HEK293 (cell line): ENCODE measurements around the gene HHIP.

Experiments
- CTCF ChIP-seq: fragments of 450-650 bp; formaldehyde crosslinking; IDR thresholded peaks from 2 replicates; pipeline ENCODE4 v1.5.1; 2016; ENCODE audit warnings: missing biosample characterization, missing genetic modification characterization
- REST ChIP-seq: fragments of 450-650 bp; formaldehyde crosslinking; IDR thresholded peaks from 2 replicates; pipeline ENCODE4 v1.5.1; 2016; ENCODE audit warnings: missing biosample characterization, missing genetic modification characterization
- ZBTB11 ChIP-seq: fragments of 450-650 bp; formaldehyde crosslinking; conservative IDR thresholded peaks from 2 replicates; pipeline ENCODE4 v1.5.1; 2016; ENCODE audit warnings: low read depth, missing biosample characterization, missing genetic modification characterization
- ZBTB26 ChIP-seq: fragments of 450-650 bp; formaldehyde crosslinking; optimal IDR thresholded peaks from 2 replicates; pipeline ENCODE3; 2016; ENCODE audit warnings: missing biosample characterization, mild to moderate bottlenecking, missing genetic modification characterization
- ZEB2 ChIP-seq: fragments of 450-650 bp; formaldehyde crosslinking; IDR thresholded peaks from 2 replicates; pipeline ENCODE4 v1.5.1; 2016; ENCODE audit warnings: missing biosample characterization, missing genetic modification characterization
- ZFP41 ChIP-seq: fragments of 450-650 bp; formaldehyde crosslinking; IDR thresholded peaks from 2 replicates; pipeline ENCODE4 v1.5.1; 2016; ENCODE audit warnings: missing biosample characterization, missing genetic modification characterization, borderline replicate concordance
- ZNF214 ChIP-seq: fragments of 450-650 bp; formaldehyde crosslinking; IDR thresholded peaks from 2 replicates; pipeline ENCODE4 v1.5.1; 2017; ENCODE audit warnings: missing biosample characterization, mild to moderate bottlenecking, missing genetic modification characterization, borderline replicate concordance
- ZNF37A ChIP-seq: fragments of 450-650 bp; IDR thresholded peaks from 2 replicates; pipeline ENCODE4 v1.5.1; 2018; ENCODE audit warnings: missing biosample characterization, missing genetic modification characterization
- ZNF692 ChIP-seq: fragments of 450-650 bp; formaldehyde crosslinking; IDR thresholded peaks from 2 replicates; pipeline ENCODE4 v1.5.1; 2016; ENCODE audit warnings: missing biosample characterization, missing genetic modification characterization

- no peak for TF ChIP-seq CTCF (tag by site-specific recombination)
- no peak for TF ChIP-seq ZBTB26 (tag by site-specific recombination)
- TF ChIP-seq ZNF214 (tag by site-specific recombination), result no peak
- no peak for TF ChIP-seq ZEB2
- TF ChIP-seq ZFP41 (tag by site-specific recombination), result no peak
- no peak for TF ChIP-seq ZNF37A
- TF ChIP-seq ZNF692, result no peak
- TF ChIP-seq ZBTB11 (tag by site-specific recombination), result no peak
- no peak for TF ChIP-seq REST (tag by site-specific recombination)
Observed at GRCh38 chr4:144711700-144712456, 65.9 kb downstream of the HHIP start.
